ENCODE data around the gene UBL3.

DNA sequence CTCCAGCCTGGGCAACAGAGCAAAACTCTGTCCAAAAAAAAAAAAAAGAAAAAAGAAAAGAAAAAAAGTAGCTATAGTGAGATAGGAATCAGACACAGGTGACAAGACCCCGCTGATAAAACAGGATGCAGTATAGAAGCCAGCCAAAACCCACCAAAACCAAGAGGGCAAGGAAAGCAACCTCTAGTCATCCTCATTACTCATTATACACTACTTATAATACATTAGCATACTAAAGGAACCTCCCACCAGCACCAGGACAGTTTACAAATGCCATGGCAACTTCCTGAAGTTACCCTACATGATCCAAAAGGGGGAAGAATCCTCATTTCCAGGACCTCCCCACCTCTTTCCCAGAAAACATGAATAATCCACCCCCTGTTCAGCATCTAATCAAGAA, 35.6 kb upstream of the UBL3 start:
- TF ChIP-seq CEBPB (IDR thresholded peaks at IDR 0.05) (no peak), EP300 (IDR thresholded peaks at IDR 0.05) (no peak), JUNB (IDR thresholded peaks at IDR 0.05) (no peak), CBX8 (IDR thresholded peaks at IDR 0.05) (no peak), BHLHE40 (IDR thresholded peaks at IDR 0.05; ENCODE audit: low read depth, low read length) (no peak), REST (IDR thresholded peaks at IDR 0.05) (no peak), CHD2 (IDR thresholded peaks at IDR 0.05; ENCODE audit: low read length, partially characterized antibody) (no peak), POLR2A (IDR thresholded peaks at IDR 0.05; ENCODE audit: low read length) (no peak), JUN (IDR thresholded peaks at IDR 0.05) (no peak), NR3C1 (IDR thresholded peaks at IDR 0.05) (no peak), ELK1 (IDR thresholded peaks at IDR 0.05; ENCODE audit: low read depth, low read length) (no peak), SREBF2 (IDR thresholded peaks at IDR 0.05) (no peak)
- TF ChIP-seq, protein P1, sequence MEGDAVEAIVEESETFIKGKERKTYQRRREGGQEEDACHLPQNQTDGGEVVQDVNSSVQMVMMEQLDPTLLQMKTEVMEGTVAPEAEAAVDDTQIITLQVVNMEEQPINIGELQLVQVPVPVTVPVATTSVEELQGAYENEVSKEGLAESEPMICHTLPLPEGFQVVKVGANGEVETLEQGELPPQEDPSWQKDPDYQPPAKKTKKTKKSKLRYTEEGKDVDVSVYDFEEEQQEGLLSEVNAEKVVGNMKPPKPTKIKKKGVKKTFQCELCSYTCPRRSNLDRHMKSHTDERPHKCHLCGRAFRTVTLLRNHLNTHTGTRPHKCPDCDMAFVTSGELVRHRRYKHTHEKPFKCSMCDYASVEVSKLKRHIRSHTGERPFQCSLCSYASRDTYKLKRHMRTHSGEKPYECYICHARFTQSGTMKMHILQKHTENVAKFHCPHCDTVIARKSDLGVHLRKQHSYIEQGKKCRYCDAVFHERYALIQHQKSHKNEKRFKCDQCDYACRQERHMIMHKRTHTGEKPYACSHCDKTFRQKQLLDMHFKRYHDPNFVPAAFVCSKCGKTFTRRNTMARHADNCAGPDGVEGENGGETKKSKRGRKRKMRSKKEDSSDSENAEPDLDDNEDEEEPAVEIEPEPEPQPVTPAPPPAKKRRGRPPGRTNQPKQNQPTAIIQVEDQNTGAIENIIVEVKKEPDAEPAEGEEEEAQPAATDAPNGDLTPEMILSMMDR (IDR thresholded peaks at IDR 0.05) = no peak
- TF ChIP-seq, protein P2, sequence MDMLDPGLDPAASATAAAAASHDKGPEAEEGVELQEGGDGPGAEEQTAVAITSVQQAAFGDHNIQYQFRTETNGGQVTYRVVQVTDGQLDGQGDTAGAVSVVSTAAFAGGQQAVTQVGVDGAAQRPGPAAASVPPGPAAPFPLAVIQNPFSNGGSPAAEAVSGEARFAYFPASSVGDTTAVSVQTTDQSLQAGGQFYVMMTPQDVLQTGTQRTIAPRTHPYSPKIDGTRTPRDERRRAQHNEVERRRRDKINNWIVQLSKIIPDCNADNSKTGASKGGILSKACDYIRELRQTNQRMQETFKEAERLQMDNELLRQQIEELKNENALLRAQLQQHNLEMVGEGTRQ (IDR thresholded peaks at IDR 0.05) = no peak
